ENCODE measurements around the gene PIK3R2.

Gene PIK3R2

GRCh38 chr19:18135712-18136584 is 17.0 kb upstream of the PIK3R2 start:
- TF ChIP-seq CTCF (IDR thresholded peaks at IDR 0.05; ENCODE audit: insufficient read depth, low read length, poor library complexity, severe bottlenecking): no peak
- no peak for DNase-seq (ENCODE audit: extremely low read depth, insufficient read length)
- peaks cover 27% of the 10 kb centered on the region for H3K36me3 ChIP-seq (ENCODE audit: control insufficient read depth, insufficient read depth, low read length)
- H3K4me3 ChIP-seq (replicated peaks; ENCODE audit: low read depth, low read length): no peak overlapping the region
- no peaks in the 10 kb centered on the region for H3K27me3 ChIP-seq (replicated peaks; ENCODE audit: control insufficient read depth, insufficient read depth, low read length)

- H3K36me3 ChIP-seq (ENCODE audit: control insufficient read depth, insufficient read depth, low read length): peaks cover 26% of the 10 kb centered on the region
- no peak for DNase-seq (ENCODE audit: extremely low read depth, insufficient read length)
- no peaks in the 10 kb centered on the region for H3K27me3 ChIP-seq (replicated peaks; ENCODE audit: control insufficient read depth, insufficient read depth, low read length)
- no peak overlapping the region for H3K4me3 ChIP-seq (replicated peaks; ENCODE audit: low read depth, low read length)
- no peak for TF ChIP-seq CTCF (IDR thresholded peaks at IDR 0.05; ENCODE audit: insufficient read depth, low read length, poor library complexity, severe bottlenecking)
Measured at GRCh38 chr19:18137242-18137641, 15.7 kb upstream of the PIK3R2 start.

- no peak for TF ChIP-seq CTCF (IDR thresholded peaks at IDR 0.05; ENCODE audit: insufficient read depth, low read length, poor library complexity, severe bottlenecking)
- no peak for DNase-seq (ENCODE audit: extremely low read depth, insufficient read length)
- Histone ChIP-seq H3K36me3 (ENCODE audit: control insufficient read depth, insufficient read depth, low read length) (peaks cover 24% of the 10 kb centered on the region), H3K4me3 (replicated peaks; ENCODE audit: low read depth, low read length) (no peak overlapping the region), H3K27me3 (replicated peaks; ENCODE audit: control insufficient read depth, insufficient read depth, low read length) (no peaks in the 10 kb centered on the region)
Measured at GRCh38 chr19:18137657-18138339, 15.2 kb upstream of the PIK3R2 start.

GRCh38 chr19:18140473-18140872 is 12.5 kb upstream of the PIK3R2 start:
- no peak overlapping the region for H3K4me3 ChIP-seq (replicated peaks; ENCODE audit: low read depth, low read length)
- DNase-seq (ENCODE audit: extremely low read depth, insufficient read length): no peak
- peaks cover 37% of the 10 kb centered on the region for H3K36me3 ChIP-seq (ENCODE audit: control insufficient read depth, insufficient read depth, low read length)
- TF ChIP-seq CTCF (IDR thresholded peaks at IDR 0.05; ENCODE audit: insufficient read depth, low read length, poor library complexity, severe bottlenecking): no peak
- H3K27me3 ChIP-seq (replicated peaks; ENCODE audit: control insufficient read depth, insufficient read depth, low read length): no peaks in the 10 kb centered on the region

- H3K36me3 ChIP-seq (ENCODE audit: control insufficient read depth, insufficient read depth, low read length): peaks cover 40% of the 10 kb centered on the region
- no peak for TF ChIP-seq CTCF (IDR thresholded peaks at IDR 0.05; ENCODE audit: insufficient read depth, low read length, poor library complexity, severe bottlenecking)
- no peak for DNase-seq (ENCODE audit: extremely low read depth, insufficient read length)
Measured at GRCh38 chr19:18141031-18141430, 11.9 kb upstream of the PIK3R2 start.

More at GRCh38 chr19:18141031-18141430, 11.9 kb upstream of the PIK3R2 start:
- no peaks in the 10 kb centered on the region for H3K27me3 ChIP-seq (replicated peaks; ENCODE audit: control insufficient read depth, insufficient read depth, low read length)
- no peak overlapping the region for H3K4me3 ChIP-seq (replicated peaks; ENCODE audit: low read depth, low read length)

All from GM06990 (cell line).